ENCODE results near the gene REG4.

Gene REG4

GRCh38 chr1:119748040-119748439 lies 63.2 kb downstream of the REG4 start:
- DNase-seq (ENCODE audit: extremely low spot score, insufficient read length, low read depth) (no peak), FAIRE-seq (no peak)

GRCh38 chr1:119747451-119747850 lies 63.8 kb downstream of the REG4 start:
- FAIRE-seq: no peak
- DNase-seq (ENCODE audit: extremely low spot score, insufficient read length, low read depth): no peak

GRCh38 chr1:119745034-119745433 lies 66.2 kb downstream of the REG4 start:
- no peak for DNase-seq (ENCODE audit: extremely low spot score, insufficient read length, low read depth)
- no peak for FAIRE-seq

GRCh38 chr1:119744598-119744942 lies 66.7 kb downstream of the REG4 start:
- FAIRE-seq (no peak), DNase-seq (ENCODE audit: extremely low spot score, insufficient read length, low read depth) (no peak)
